ENCODE data around the gene RDH5. TPM values are rescaled to one million over a fixed set of nuclear protein-coding genes. Genes with fewer than 3 reads are reported as not detected.

RDH5 gene
- total RNA-seq, 1 experiment from 2014 or later = 5.1 TPM

DNA sequence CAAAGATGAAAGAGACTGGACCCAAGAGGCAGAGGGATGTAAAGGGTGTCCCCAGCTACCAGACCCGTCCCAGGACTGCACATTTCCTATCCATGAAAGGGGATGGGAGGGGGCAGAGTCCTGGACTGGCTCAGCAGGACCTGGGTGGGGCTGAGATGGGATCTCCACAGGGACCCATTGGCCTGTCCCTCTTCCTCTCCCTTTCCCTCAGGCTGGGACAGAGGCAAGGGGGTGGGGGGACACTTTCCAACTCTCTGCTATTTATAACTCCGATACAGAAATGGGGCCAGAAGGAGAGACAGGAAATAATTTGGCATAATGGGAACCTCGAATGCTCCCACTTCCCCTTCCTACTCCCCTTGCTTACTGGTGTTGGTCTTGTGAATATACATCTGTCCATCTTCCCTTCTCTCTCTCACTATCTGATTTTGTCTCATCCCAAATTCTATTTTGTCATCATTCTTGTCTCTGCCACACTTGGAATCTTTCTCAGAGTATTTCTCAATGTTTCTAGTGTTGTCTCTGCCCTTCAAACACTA is 11.4 kb upstream of the RDH5 start:
- H3K9ac ChIP-seq (ENCODE audit: low read length) = no peak overlapping the region
- H3K4me1 ChIP-seq (ENCODE audit: insufficient read depth, low read length) = peaks cover 23% of the 10 kb centered on the region
- no peaks in the 10 kb centered on the region for H3K27me3 ChIP-seq (ENCODE audit: low read length)
- intact Hi-C loops (cut with micrococcal nuclease) = loop anchor here (1.0 kb wide), 1 partner anchor 27 kb away; a partner anchor contains a TSS
- no peaks in the 10 kb centered on the region for H3K36me3 ChIP-seq (ENCODE audit: low read depth, low read length)
- TF ChIP-seq EZH2phosphoT487 (IDR thresholded peaks at IDR 0.05; ENCODE audit: borderline replicate concordance, low read length) (no peak), EZH2 (IDR thresholded peaks at IDR 0.05; ENCODE audit: low read length, unreplicated experiment) (no peak)
- TF ChIP-seq, protein P1, sequence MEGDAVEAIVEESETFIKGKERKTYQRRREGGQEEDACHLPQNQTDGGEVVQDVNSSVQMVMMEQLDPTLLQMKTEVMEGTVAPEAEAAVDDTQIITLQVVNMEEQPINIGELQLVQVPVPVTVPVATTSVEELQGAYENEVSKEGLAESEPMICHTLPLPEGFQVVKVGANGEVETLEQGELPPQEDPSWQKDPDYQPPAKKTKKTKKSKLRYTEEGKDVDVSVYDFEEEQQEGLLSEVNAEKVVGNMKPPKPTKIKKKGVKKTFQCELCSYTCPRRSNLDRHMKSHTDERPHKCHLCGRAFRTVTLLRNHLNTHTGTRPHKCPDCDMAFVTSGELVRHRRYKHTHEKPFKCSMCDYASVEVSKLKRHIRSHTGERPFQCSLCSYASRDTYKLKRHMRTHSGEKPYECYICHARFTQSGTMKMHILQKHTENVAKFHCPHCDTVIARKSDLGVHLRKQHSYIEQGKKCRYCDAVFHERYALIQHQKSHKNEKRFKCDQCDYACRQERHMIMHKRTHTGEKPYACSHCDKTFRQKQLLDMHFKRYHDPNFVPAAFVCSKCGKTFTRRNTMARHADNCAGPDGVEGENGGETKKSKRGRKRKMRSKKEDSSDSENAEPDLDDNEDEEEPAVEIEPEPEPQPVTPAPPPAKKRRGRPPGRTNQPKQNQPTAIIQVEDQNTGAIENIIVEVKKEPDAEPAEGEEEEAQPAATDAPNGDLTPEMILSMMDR (conservative IDR thresholded peaks at IDR 0.05; ENCODE audit: low read depth, low read length) = no peak
- no peaks in the 10 kb centered on the region for H3K79me2 ChIP-seq (ENCODE audit: low read length)
- H4K20me1 ChIP-seq (ENCODE audit: low read length) = no peaks in the 10 kb centered on the region
- CTCF ChIA-PET = no interaction called here
- H3K4me3 ChIP-seq (ENCODE audit: low read length) = no peak overlapping the region
- H3K4me2 ChIP-seq (ENCODE audit: low read length) = peak overlapping the region; percentile 91
- no TSS peak for BruUV-seq (replicated peaks)
- peak overlapping the region; percentile 90 for H2AFZ ChIP-seq (ENCODE audit: low read length)
- ATAC-seq = no peak
- POLR2A ChIA-PET (ENCODE audit: unreplicated experiment) = no interaction called here
- H3K27ac ChIP-seq (ENCODE audit: low read length) = no peak overlapping the region
- no peaks in the 10 kb centered on the region for H3K9me3 ChIP-seq (ENCODE audit: low read length)
- no peaks in the 10 kb centered on the region for H3F3A ChIP-seq (ENCODE audit: low read length, unreplicated experiment)
- H3K9me2 ChIP-seq (replicated peaks; ENCODE audit: low read length) = no peaks in the 10 kb centered on the region
- no peak for DNase-seq

DNA sequence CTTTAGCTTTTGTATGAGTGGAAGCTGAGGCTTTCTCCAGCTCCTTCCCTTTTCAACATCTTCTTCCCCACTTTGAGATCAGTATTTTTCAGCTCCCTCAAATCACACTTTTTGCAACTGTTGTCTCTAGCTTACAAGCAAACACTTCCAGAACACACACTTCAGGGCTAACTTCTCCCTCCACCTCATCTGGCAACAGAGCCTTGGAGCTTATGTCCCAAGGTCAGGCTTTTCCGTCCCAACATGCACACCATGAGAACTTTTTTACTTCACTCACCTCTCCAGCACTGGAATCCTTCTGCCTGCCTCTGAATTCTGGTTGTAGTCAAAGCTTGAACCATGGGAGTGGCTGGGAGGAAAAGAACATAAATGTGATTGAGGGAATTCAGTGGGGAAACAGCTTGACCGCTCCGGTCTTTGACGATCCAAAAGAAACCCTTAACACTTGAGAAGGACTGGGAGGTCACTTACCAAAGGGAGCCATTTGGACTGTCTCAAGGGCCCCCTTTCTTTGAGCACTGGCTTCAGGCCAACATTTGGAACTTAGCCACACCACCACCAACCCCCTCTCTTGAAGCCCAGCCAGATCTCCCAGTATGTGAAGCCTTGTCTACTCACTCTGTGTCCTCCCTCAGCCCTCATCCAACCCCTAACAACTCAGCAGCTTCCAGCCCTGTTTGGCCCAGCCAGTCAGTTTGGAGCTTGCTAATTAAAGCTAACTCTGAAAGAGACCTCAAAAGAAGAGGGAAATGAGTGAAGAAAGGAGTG is 8.2 kb upstream of the RDH5 start:
- Histone ChIP-seq H3K9me2 (replicated peaks; ENCODE audit: low read length) (no peaks in the 10 kb centered on the region), H3K27ac (ENCODE audit: low read length) (no peak overlapping the region), H3K79me2 (ENCODE audit: low read length) (no peaks in the 10 kb centered on the region), H3K9me3 (ENCODE audit: low read length) (no peaks in the 10 kb centered on the region), H2AFZ (ENCODE audit: low read length) (no peak overlapping the region), H3K4me3 (ENCODE audit: low read length) (no peak overlapping the region), H3K36me3 (ENCODE audit: low read depth, low read length) (no peaks in the 10 kb centered on the region), H3K4me1 (ENCODE audit: insufficient read depth, low read length) (peaks cover 35% of the 10 kb centered on the region), H3K9ac (ENCODE audit: low read length) (no peak overlapping the region), H3K27me3 (ENCODE audit: low read length) (no peaks in the 10 kb centered on the region), H4K20me1 (ENCODE audit: low read length) (no peaks in the 10 kb centered on the region), H3K4me2 (ENCODE audit: low read length) (no peak overlapping the region), H3F3A (ENCODE audit: low read length, unreplicated experiment) (no peaks in the 10 kb centered on the region)
- TF ChIP-seq EZH2phosphoT487 (IDR thresholded peaks at IDR 0.05; ENCODE audit: borderline replicate concordance, low read length) (no peak), EZH2 (IDR thresholded peaks at IDR 0.05; ENCODE audit: low read length, unreplicated experiment) (no peak)
- TF ChIP-seq, protein P1 (conservative IDR thresholded peaks at IDR 0.05; ENCODE audit: low read depth, low read length) = no peak
- no TSS peak for BruUV-seq (replicated peaks)
- POLR2A ChIA-PET (ENCODE audit: unreplicated experiment) = interaction anchor here (0.5 kb wide), 1 partner anchor 35 kb away, joined by 8 read pairs; no protein-coding TSS in a partner anchor
- DNase-seq (no peak), ATAC-seq (no peak)
- intact Hi-C loops (cut with micrococcal nuclease) = no loop called here
- CTCF ChIA-PET = no interaction called here

Data from PC-3 (cell line).